ENCODE data around the gene HOXD9.
A peak's percentile ranks its signal among the peaks of the same experiment; 100 is the strongest.

DNA sequence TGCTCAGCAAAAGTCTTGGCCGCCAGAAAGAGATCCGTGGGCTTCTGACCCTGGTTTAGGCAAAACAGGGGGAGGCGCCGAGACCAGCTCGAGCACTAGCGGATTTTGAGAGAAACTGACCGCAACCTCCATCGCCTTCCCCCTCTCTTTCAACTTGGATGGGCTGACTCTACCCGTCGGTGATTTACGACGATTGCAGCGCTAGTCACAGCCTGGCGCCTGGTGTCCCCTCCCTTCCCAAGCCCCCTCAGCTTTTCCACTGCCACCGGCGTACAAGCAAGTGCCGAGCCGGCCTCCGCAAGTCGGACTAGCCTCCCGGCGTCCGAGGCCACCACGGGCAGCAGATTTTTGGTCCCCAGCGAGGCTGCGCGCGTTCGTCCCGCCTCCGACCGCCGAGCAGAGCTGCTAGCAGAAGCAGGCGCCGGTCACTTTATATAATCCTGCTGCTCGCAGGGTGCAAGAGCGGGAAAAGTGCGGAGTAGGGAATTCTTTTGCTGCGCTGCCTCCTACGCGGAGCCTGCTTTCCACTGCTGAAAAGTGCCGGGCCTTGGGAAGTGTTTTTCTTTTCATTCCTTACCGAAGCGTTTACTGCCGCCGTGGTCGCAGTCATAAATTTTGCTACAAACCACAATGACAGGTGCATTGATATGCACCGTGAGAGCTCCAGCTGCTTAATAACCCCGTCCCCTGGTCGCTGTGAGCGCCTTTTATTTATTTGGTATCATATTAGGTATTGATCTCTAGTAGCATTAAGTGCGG lies 42.3 kb downstream of the HOXD9 start:
- TF ChIP-seq EZH2 (IDR thresholded peaks at IDR 0.05; ENCODE audit: low read depth, low read length, severe bottlenecking): peak; percentile 100
- TF ChIP-seq KDM1A (IDR thresholded peaks at IDR 0.05; ENCODE audit: borderline replicate concordance, low read length): no peak
- TF ChIP-seq, protein P1, sequence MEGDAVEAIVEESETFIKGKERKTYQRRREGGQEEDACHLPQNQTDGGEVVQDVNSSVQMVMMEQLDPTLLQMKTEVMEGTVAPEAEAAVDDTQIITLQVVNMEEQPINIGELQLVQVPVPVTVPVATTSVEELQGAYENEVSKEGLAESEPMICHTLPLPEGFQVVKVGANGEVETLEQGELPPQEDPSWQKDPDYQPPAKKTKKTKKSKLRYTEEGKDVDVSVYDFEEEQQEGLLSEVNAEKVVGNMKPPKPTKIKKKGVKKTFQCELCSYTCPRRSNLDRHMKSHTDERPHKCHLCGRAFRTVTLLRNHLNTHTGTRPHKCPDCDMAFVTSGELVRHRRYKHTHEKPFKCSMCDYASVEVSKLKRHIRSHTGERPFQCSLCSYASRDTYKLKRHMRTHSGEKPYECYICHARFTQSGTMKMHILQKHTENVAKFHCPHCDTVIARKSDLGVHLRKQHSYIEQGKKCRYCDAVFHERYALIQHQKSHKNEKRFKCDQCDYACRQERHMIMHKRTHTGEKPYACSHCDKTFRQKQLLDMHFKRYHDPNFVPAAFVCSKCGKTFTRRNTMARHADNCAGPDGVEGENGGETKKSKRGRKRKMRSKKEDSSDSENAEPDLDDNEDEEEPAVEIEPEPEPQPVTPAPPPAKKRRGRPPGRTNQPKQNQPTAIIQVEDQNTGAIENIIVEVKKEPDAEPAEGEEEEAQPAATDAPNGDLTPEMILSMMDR (IDR thresholded peaks at IDR 0.05; ENCODE audit: control extremely low read depth in 1 of 3, insufficient read depth in 1 of 3, low read depth in 1 of 3, low read length in 3 of 3): no peak
- no peak for TF ChIP-seq MAFK (IDR thresholded peaks at IDR 0.05; ENCODE audit: low read depth, low read length)
- no peak for TF ChIP-seq ATF2 (IDR thresholded peaks at IDR 0.05; ENCODE audit: low read length)
- TF ChIP-seq POLR2A (IDR thresholded peaks at IDR 0.05; ENCODE audit: control extremely low read depth in 1 of 2, low read depth in 2 of 2, low read length in 2 of 2): no peak
- no peak for TF ChIP-seq YY1 (IDR thresholded peaks at IDR 0.05; ENCODE audit: low read depth, low read length)
- peak; percentile 99 for TF ChIP-seq RNF2 (IDR thresholded peaks at IDR 0.05; ENCODE audit: borderline replicate concordance, low read depth, low read length, missing control alignments, poor library complexity, severe bottlenecking)
